ENCODE results near the gene PHLDA2. TPM values are rescaled to one million over a fixed set of nuclear protein-coding genes. Genes with fewer than 3 reads are reported as not detected.

The PHLDA2 gene
- total and polyA plus RNA-seq, 9 of the 15 experiments (the other 6 are each of a cell fraction or from before 2014, with no cell fraction given): 0.43 to 42.4 (median 4.7) TPM

GRCh38 chr11:2944530-2944929, 15.3 kb upstream of the PHLDA2 start:
- H3K4me1 ChIP-seq (replicated peaks in 1 of 2; ENCODE audit: control insufficient read depth in 2 of 2, insufficient read depth in 2 of 2, low read length in 2 of 2): peaks cover 0 to 32% of the 10 kb centered on the region in 2 experiments; a peak in 2 of 5 replicates
- in situ Hi-C loops (cut with MboI): no loop called here
- FAIRE-seq (no peak), DNase-seq (ENCODE audit: extremely low read depth in 1 of 4, low spot score in 3 of 4) (no peak), ATAC-seq (no peak; the same call in 2 of the 3 replicates)
- TSS peak; percentile 38 for BruUV-seq (replicated peaks)
- 92% methylated on average over 23 of the region's 24 CpGs for whole genome bisulfite sequencing (ENCODE audit: insufficient coverage, low coverage, missing lambda C conversion rate)
- H3K4me2 ChIP-seq (ENCODE audit: insufficient read depth, low read length): no peak overlapping the region
- intact Hi-C loops (cut with micrococcal nuclease): no loop called here
- no peak overlapping the region for H3K27ac ChIP-seq (ENCODE audit: extremely low read depth, low read depth, low read length)
- CTCF ChIA-PET (ENCODE audit: low intra/inter-chr PET ratio): no interaction called here
- H3K9me1 ChIP-seq (ENCODE audit: control insufficient read depth, insufficient read depth, low read length): no peaks in the 10 kb centered on the region
- no peak overlapping the region for H3K4me3 ChIP-seq
- POLR2A ChIA-PET: interaction anchor here (0.9 to 4.4 kb wide), 3 partner anchors 9 to 23 kb away, joined by 4 to 33 read pairs (median 13); partner anchors contain the start of gene PHLDA2
- H3K36me3 ChIP-seq (ENCODE audit: control insufficient read depth, insufficient read depth, low read length): peaks cover 63% of the 10 kb centered on the region
- no peak overlapping the region; a peak in 1 of 4 replicates for H3K9ac ChIP-seq (ENCODE audit: insufficient read depth in 1 of 2, low read depth in 2 of 2, low read length in 2 of 2)
- H2AFZ ChIP-seq (ENCODE audit: low read depth, low read length): no peak overlapping the region
- H3K79me2 ChIP-seq (ENCODE audit: control insufficient read depth, insufficient read depth, low read length): no peaks in the 10 kb centered on the region
- H4K20me1 ChIP-seq (replicated peaks; ENCODE audit: control insufficient read depth, insufficient read depth, low read length): peaks cover 6% of the 10 kb centered on the region; the same call in 1 of the 2 replicates
- H3K27me3 ChIP-seq (ENCODE audit: control insufficient read depth in 2 of 2, insufficient read depth in 2 of 2, low read length in 2 of 2): no peaks in the 10 kb centered on the region
- 0 out of 2 replicates have a peak, but pooled peaks cover 2% of the 10 kb centered on the region for H3K9me3 ChIP-seq (replicated peaks; ENCODE audit: control insufficient read depth, insufficient read depth, low read depth, low read length)
- TF ChIP-seq MYNN (IDR thresholded peaks at IDR 0.05) (0 out of 2 replicates have a peak, but pooled peaks have one; percentile 29), MYNN (CRISPR knock-in tag; IDR thresholded peaks at IDR 0.05) (no peak), MNT (conservative IDR thresholded peaks at IDR 0.05) (no peak), ZBTB33 (CRISPR knock-in tag; IDR thresholded peaks at IDR 0.05) (peak; percentile 71), SIRT6 (IDR thresholded peaks at IDR 0.05; ENCODE audit: low read depth, low read length) (no peak), RBM22 (IDR thresholded peaks at IDR 0.05; ENCODE audit: low read depth, low read length, poor library complexity, severe bottlenecking) (peak; percentile 75), CBFA2T3 (IDR thresholded peaks at IDR 0.05) (no peak), ZFP1 (CRISPR knock-in tag; IDR thresholded peaks at IDR 0.05) (no peak), MAFF (IDR thresholded peaks at IDR 0.05; ENCODE audit: low read length) (no peak), RCOR1 (IDR thresholded peaks at IDR 0.05; ENCODE audit: borderline replicate concordance in 1 of 2, low read depth in 2 of 2, low read length in 2 of 2) (no peak), ZBTB11 (CRISPR knock-in tag; IDR thresholded peaks at IDR 0.05) (no peak), HMGN3 (IDR thresholded peaks at IDR 0.05; ENCODE audit: borderline replicate concordance, extremely low read depth, insufficient read length, low read depth, low read length) (no peak), ZNF24 (IDR thresholded peaks at IDR 0.05) (no peak), ZFPM2 (CRISPR knock-in tag; IDR thresholded peaks at IDR 0.05) (no peak), RNF2 (IDR thresholded peaks at IDR 0.05) (no peak), POLR2G (IDR thresholded peaks at IDR 0.05; ENCODE audit: low read depth, low read length) (peak; percentile 66), CBX3 (IDR thresholded peaks at IDR 0.05; ENCODE audit: borderline replicate concordance in 1 of 2, low read length in 2 of 2) (no peak)

All from K562 (cell line).